Spleen (tissue), 7 donors: Measurements from ENCODE around the gene BEST3.

Source experiments
- CTCF ChIP-seq, 11 experiments: fragments of 200-600 bp in 7 of 11; fragments of 450-650 bp in 4 of 11; sonication (generic) in 4 of 11; IDR thresholded peaks in 8 of 11; conservative IDR thresholded peaks in 3 of 11; 1 replicate in 7 of 11; 2 replicates in 4 of 11; pipeline versions ENCODE4 v1.4.0 to v1.8.0; 2016 to 2021; ENCODE audit warnings: antibody characterized with exemption in 11 of 11, inconsistent platforms in 4 of 11, mild to moderate bottlenecking in 1 of 11
- POLR2A ChIP-seq, 3 donors: fragments of 450-650 bp; IDR thresholded peaks; one replicate each; pipeline ENCODE4 v1.5.1; 2017; ENCODE audit warnings: antibody characterized with exemption in 3 of 3, mild to moderate bottlenecking in 1 of 3
- donor health status: DM: no; HTN: no; CAD: no; lungs with moderate emphysema.
- donor health status: DM: no; HTN: no; CAD: no.
- donor health status: DM: no; HTN: no; CAD: no.

- TF ChIP-seq POLR2A (IDR thresholded peaks at IDR 0.05): no peak
- TF ChIP-seq CTCF (IDR thresholded peaks at IDR 0.05 in 8 of 11, conservative IDR thresholded peaks at IDR 0.05 in 3 of 11): no peak
These were observed 56.6 kb downstream of the BEST3 start for GRCh38 chr12:69642531-69642930.
